GM12878 (cell line): ENCODE results near the gene KLHL34. TPM values are rescaled to one million over a fixed set of nuclear protein-coding genes. Genes with fewer than 3 reads are reported as not detected.

Source experiments
- ATAC-seq: fragments of 200-7000 bp; cut with Tn5 transposase; 3 replicates; pipeline ENCODE4 v1.9.1; 2020; ENCODE audit warnings: mild to moderate bottlenecking, moderate library complexity
- Bru-seq: library from RNA; stranded (reverse); fragments of 400-500 nt; gene quantifications from one replicate; lab custom pipeline; 2021; lab: Mats Ljungman, UMichigan
- BruChase-seq, 2 experiments: library from RNA; stranded (reverse); fragments of 400-500 nt; gene quantifications; one replicate each; lab custom pipeline; 2021; lab: Mats Ljungman, UMichigan
- BruUV-seq: library from RNA; stranded (reverse); fragments of 400-500 nt; replicated peaks from 2 replicates; lab custom pipeline; 2021; lab: Mats Ljungman, UMichigan
- CTCF ChIA-PET: fragments of 300-600 bp; sonication (Branson Sonifier 250); formaldehyde crosslinking; extraction: SDS; loops from one replicate; lab custom pipeline; 2021; ENCODE audit warnings: inconsistent platforms; lab: Yijun Ruan, JAX
- POLR2A ChIA-PET: fragments of 350-600 bp; formaldehyde crosslinking; extraction: SDS; loops from one replicate; lab custom pipeline; 2021; ENCODE audit warnings: inconsistent platforms; lab: Charles Lee
- RAD21 ChIA-PET: fragments of 300-600 bp; sonication (Branson Sonifier 250); formaldehyde crosslinking; loops from one replicate; lab custom pipeline; 2023; ENCODE audit warnings: antibody characterized with exemption; ENCODE audit not compliant: unreplicated experiment; lab: Charles Lee
- SMC1A ChIA-PET: fragments of 300-600 bp; sonication (Branson Sonifier 250); formaldehyde crosslinking; loops from one replicate; lab custom pipeline; 2023; ENCODE audit not compliant: unreplicated experiment, uncharacterized antibody; lab: Charles Lee
- DNase-seq: peaks from one replicate; pipeline ENCODE4 v3.0.0-alpha.2; 2011; ENCODE audit warnings: low read depth, low spot score
- FAIRE-seq: peaks from 3 replicates; lab custom pipeline; 2011; peaks lifted over from hg19 to GRCh38; lab: Jason Lieb, UNC
- H2AFZ ChIP-seq: 2 replicates; pipeline ENCODE4 v1.6.0; 2011; ENCODE audit warnings: low read depth, low read length, control low read depth; ENCODE audit not compliant: control insufficient read depth
- H3K27ac ChIP-seq: 2 replicates; pipeline ENCODE4 v1.5.1; 2011; ENCODE audit warnings: control low read depth; ENCODE audit not compliant: control insufficient read depth, insufficient read depth
- H3K27me3 ChIP-seq, 2 experiments: replicated peaks in 1 of 2; 2 replicates each; pipeline versions ENCODE4 v1.6.0 to v1.6.1; 2011; ENCODE audit warnings: low read length in 1 of 2; ENCODE audit not compliant: control insufficient read depth in 2 of 2, insufficient read depth in 2 of 2
- H3K36me3 ChIP-seq, 2 experiments: 2 replicates each; pipeline ENCODE4 v1.5.1; 2011; ENCODE audit warnings: low read length in 1 of 2; ENCODE audit not compliant: control insufficient read depth in 2 of 2, insufficient read depth in 2 of 2
- H3K4me1 ChIP-seq: 2 replicates; pipeline ENCODE4 v1.6.1; 2011; ENCODE audit warnings: mild to moderate bottlenecking, low read length, moderate library complexity, mixed read lengths; ENCODE audit not compliant: control insufficient read depth, insufficient read depth
- H3K4me2 ChIP-seq: 2 replicates; pipeline ENCODE4 v1.6.0; 2011; ENCODE audit warnings: control low read depth; ENCODE audit not compliant: control insufficient read depth, insufficient read depth
- H3K4me3 ChIP-seq: fragments of 200-600 bp; sonication (generic); 2 replicates; pipeline ENCODE4 v1.5.1; 2016
- H3K79me2 ChIP-seq: 2 replicates; pipeline ENCODE4 v1.6.0; 2011; ENCODE audit warnings: low read length; ENCODE audit not compliant: control insufficient read depth, insufficient read depth
- H3K9ac ChIP-seq: 2 replicates; pipeline ENCODE4 v1.8.0; 2011; ENCODE audit warnings: low read length, control low read depth, mixed read lengths; ENCODE audit not compliant: control insufficient read depth, insufficient read depth
- H3K9me3 ChIP-seq: replicated peaks from 3 replicates; pipeline ENCODE4 v1.5.1; 2011; ENCODE audit warnings: mild to moderate bottlenecking, low read length; ENCODE audit not compliant: control insufficient read depth, insufficient read depth
- H4K20me1 ChIP-seq: 2 replicates; pipeline ENCODE4 v1.6.0; 2011; ENCODE audit not compliant: control insufficient read depth, insufficient read depth
- CEBPZ ChIP-seq: fragments of 150-350 bp; IDR thresholded peaks from 2 replicates; pipeline ENCODE4 v1.6.1; 2016; ENCODE audit warnings: low read depth, low read length
- E2F8 ChIP-seq: fragments of 450-650 bp; IDR thresholded peaks from 2 replicates; pipeline ENCODE4 v1.6.1; 2018; ENCODE audit warnings: mild to moderate bottlenecking, low read depth, moderate library complexity; ENCODE audit not compliant: partially characterized antibody
- EED ChIP-seq: sonication (generic); IDR thresholded peaks from 2 replicates; pipeline ENCODE4 v1.6.1; 2016; ENCODE audit warnings: antibody characterized with exemption, low read depth
- HDGF ChIP-seq: fragments of 450-650 bp; IDR thresholded peaks from 2 replicates; pipeline ENCODE4 v1.6.1; 2016; ENCODE audit warnings: antibody characterized with exemption
- MTA3 ChIP-seq: IDR thresholded peaks from 2 replicates; pipeline ENCODE4 v1.6.1; 2012; ENCODE audit warnings: low read length, inconsistent platforms, borderline replicate concordance
- SMAD5 ChIP-seq: IDR thresholded peaks from 2 replicates; pipeline ENCODE4 v1.6.1; 2016; ENCODE audit warnings: antibody characterized with exemption, low read depth
- STAT3 ChIP-seq: IDR thresholded peaks from 2 replicates; pipeline ENCODE4 v1.6.1; 2011; ENCODE audit warnings: low read depth, low read length, improper control_type of control experiment
- ZNF384 ChIP-seq: IDR thresholded peaks from 2 replicates; pipeline ENCODE4 v1.6.1; 2012; ENCODE audit warnings: low read depth, mild to moderate bottlenecking, low read length, improper control_type of control experiment, borderline replicate concordance
- WGBS: methylation state at CpG from one replicate; pipeline ENCODE4 v1.1.6; 2016; ENCODE audit warnings: low lambda C conversion rate; ENCODE audit not compliant: insufficient replicate concordance, insufficient coverage; ENCODE audit errors: missing lambda C conversion rate; 5-methylcytosine and 5-hydroxymethylcytosine counted together
- in situ Hi-C: fragments of 300-500 bp; cut with MboI; formaldehyde crosslinking; loops from 9 replicates; pipeline ENCODE4 v1.14.3; 2018; ENCODE audit warnings: mixed read lengths
- intact Hi-C: fragments of 100-400 bp; cut with micrococcal nuclease; formaldehyde crosslinking; loops from one replicate; pipeline ENCODE4 v1.14.2; 2022; ENCODE audit not compliant: unreplicated experiment
- long read RNA-seq, 2 experiments: library from polyadenylated mRNA; unstranded; transcript quantifications; one replicate each; pipeline ENCODE4 v2.0.0, GENCODE V29; 2019 to 2020
- polyA minus RNA-seq, 3 experiments: library from RNA; depleted of rRNA, polyadenylated mRNA; stranded (reverse); fragments of >200 nt; gene quantifications; 2 replicates each; pipeline ENCODE4 v1.2.3, GENCODE V29; 2011
- polyA plus RNA-seq, 11 experiments: library from polyadenylated mRNA; depleted of rRNA in 4 of 11; unstranded in 6 of 11; stranded (reverse) in 5 of 11; fragments of >200 nt; fragmentation: Nextera tagmentation in 4 of 11; fragmentation: Illumina TruSeq in 1 of 11; extraction: Ambion mirVana in 4 of 11; extraction: Trizol in 1 of 11; gene quantifications; 1 replicate in 1 of 11; 2 replicates in 10 of 11; pipeline versions ENCODE4 v1.2.1 to v1.2.3, GENCODE V29; 2011 to 2016; ENCODE audit warnings: inconsistent platforms in 2 of 11, missing spikeins in 2 of 11, low read depth in 1 of 11
- total RNA-seq, 4 experiments: library from RNA; depleted of rRNA in 3 of 4; stranded (reverse); fragments of >200 nt in 3 of 4; fragmentation: Illumina TruSeq in 1 of 4; extraction: Trizol in 1 of 4; gene quantifications; 2 replicates each; pipeline versions ENCODE4 v1.2.1 to v1.2.3, GENCODE V29; 2013 to 2021

Gene KLHL34
- total RNA-seq (2013; cell fraction: nucleolus; rRNA removed), result not detected in 2 replicates
- total RNA-seq (2014; rRNA removed), result not detected in 2 replicates
- total RNA-seq (2014; rRNA removed; fragmentation: Illumina TruSeq; extraction: Trizol), result not detected in 2 replicates
- not detected in 2 replicates for total RNA-seq (2021)
- polyA plus RNA-seq (2011; ENCODE audit: low read depth), result not detected
- not detected in 2 replicates for polyA plus RNA-seq (2011; rRNA removed)
- polyA plus RNA-seq (2011; cell fraction: cytosol; rRNA removed), result not detected in 2 replicates
- polyA plus RNA-seq (2011; cell fraction: nucleus; rRNA removed), result not detected in 2 replicates
- polyA plus RNA-seq (2012), result not detected in 2 replicates
- polyA plus RNA-seq (2014; fragmentation: Illumina TruSeq; extraction: Trizol), result not detected in 2 replicates
- not detected for polyA plus RNA-seq (2014; fragmentation: Nextera tagmentation; extraction: Ambion mirVana)
- polyA plus RNA-seq (2014; rRNA removed), result not detected in 2 replicates
- polyA plus RNA-seq (2016; fragmentation: Nextera tagmentation; extraction: Ambion mirVana), result not detected
- not detected in 2 replicates for polyA minus RNA-seq (2011; rRNA and poly(A)+ RNA removed)
- not detected in 2 replicates for polyA minus RNA-seq (2011; cell fraction: cytosol; rRNA and poly(A)+ RNA removed)
- not detected in 2 replicates for polyA minus RNA-seq (2011; cell fraction: nucleus; rRNA and poly(A)+ RNA removed)
- not detected for Bru-seq, nascent RNA
- not detected for BruChase-seq, experiment 1, labeled RNA remaining after a 6-hour chase
- not detected for BruChase-seq, experiment 2, labeled RNA remaining after a 2-hour chase
- long read RNA-seq, experiment 1, result 0 reads
- long read RNA-seq, experiment 2, result 0 reads

- Histone ChIP-seq H3K4me3 (no peak within 1 kb of the TSS), H3K4me1 (no peaks in the 10 kb centered on the region), H3K36me3 (no peaks in the 10 kb centered on the region), H3K27me3 (no peaks in the 10 kb centered on the region), H3K27ac (no peak within 1 kb of the TSS), H3K4me2 (no peak within 1 kb of the TSS), H2AFZ (no peak within 1 kb of the TSS), H4K20me1 (no peaks in the 10 kb centered on the region), H3K79me2 (no peaks in the 10 kb centered on the region), H3K9me3 (no peaks in the 10 kb centered on the region; the same call in 2 of the 3 replicates), H3K9ac (no peak within 1 kb of the TSS)
- no peak for ATAC-seq
- no peak for DNase-seq
- TF ChIP-seq E2F8, result no peak
- TF ChIP-seq EED, result no peak
- TF ChIP-seq STAT3, result no peak
- no peak for TF ChIP-seq CEBPZ
- TF ChIP-seq ZNF384, result no peak
- no peak for TF ChIP-seq SMAD5
- no peak for TF ChIP-seq MTA3
- no peak for TF ChIP-seq HDGF
- intact Hi-C loops (no loop called here), in situ Hi-C loops (no loop called here)
- ChIA-PET SMC1A (no interaction called here), RAD21 (no interaction called here), CTCF (no interaction called here), POLR2A (no interaction called here)
- FAIRE-seq, result no peak
- no TSS peak for BruUV-seq
- WGBS, result 73% methylated on average over 21 of the region's 60 CpGs
Measured at GRCh38 chrX:21658152-21658737, at the start of gene KLHL34. TSS of gene KLHL34 (minus strand) at chrX:21658330. CDS start at chrX:21657788, 542 bp downstream.
